Measurements from ENCODE around the gene TRIM17.

DNA sequence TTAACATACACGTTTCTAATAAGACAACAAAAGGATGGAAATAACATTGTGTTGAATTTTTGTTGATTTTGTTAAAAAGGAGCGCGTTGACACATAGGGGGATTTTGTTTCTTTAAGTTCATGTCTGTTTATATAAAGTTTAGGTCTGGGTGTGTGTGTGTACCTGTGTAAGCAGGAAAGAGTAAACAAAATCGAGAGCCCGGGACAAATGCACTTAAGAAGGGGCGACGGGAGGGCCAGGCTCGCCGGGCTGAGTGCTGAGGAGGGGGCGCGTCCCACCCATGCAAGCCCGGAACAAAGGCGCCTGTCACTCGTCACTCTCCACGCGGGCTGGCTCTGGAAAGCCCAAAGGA lies 28.8 kb upstream of the TRIM17 start:
- TF ChIP-seq, protein P1, sequence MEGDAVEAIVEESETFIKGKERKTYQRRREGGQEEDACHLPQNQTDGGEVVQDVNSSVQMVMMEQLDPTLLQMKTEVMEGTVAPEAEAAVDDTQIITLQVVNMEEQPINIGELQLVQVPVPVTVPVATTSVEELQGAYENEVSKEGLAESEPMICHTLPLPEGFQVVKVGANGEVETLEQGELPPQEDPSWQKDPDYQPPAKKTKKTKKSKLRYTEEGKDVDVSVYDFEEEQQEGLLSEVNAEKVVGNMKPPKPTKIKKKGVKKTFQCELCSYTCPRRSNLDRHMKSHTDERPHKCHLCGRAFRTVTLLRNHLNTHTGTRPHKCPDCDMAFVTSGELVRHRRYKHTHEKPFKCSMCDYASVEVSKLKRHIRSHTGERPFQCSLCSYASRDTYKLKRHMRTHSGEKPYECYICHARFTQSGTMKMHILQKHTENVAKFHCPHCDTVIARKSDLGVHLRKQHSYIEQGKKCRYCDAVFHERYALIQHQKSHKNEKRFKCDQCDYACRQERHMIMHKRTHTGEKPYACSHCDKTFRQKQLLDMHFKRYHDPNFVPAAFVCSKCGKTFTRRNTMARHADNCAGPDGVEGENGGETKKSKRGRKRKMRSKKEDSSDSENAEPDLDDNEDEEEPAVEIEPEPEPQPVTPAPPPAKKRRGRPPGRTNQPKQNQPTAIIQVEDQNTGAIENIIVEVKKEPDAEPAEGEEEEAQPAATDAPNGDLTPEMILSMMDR (optimal IDR thresholded peaks at IDR 0.05 in 1 of 3, IDR thresholded peaks at IDR 0.05 in 1 of 3, conservative IDR thresholded peaks at IDR 0.05 in 1 of 3; ENCODE audit: extremely low read depth in 1 of 3, insufficient read depth in 2 of 3, low read length in 3 of 3) = no peak
- no peak for TF ChIP-seq EZH2 (IDR thresholded peaks at IDR 0.05; ENCODE audit: low read length)
